Heart right ventricle (tissue), 16 donors: ENCODE measurements around the gene PIK3R1. TPM values are rescaled to one million over a fixed set of nuclear protein-coding genes. Genes with fewer than 3 reads are reported as not detected.
A peak's percentile ranks its signal among the peaks of the same experiment; 100 is the strongest.

ENCODE experiments used
- ATAC-seq, 8 donors: fragments of 200-7000 bp; cut with Tn5 transposase; one replicate each; pipeline ENCODE4 v1.9.1; 2020; ENCODE audit warnings: mild to moderate bottlenecking in 8 of 8, moderate library complexity in 8 of 8, moderate number of reproducible peaks in 1 of 8
- DNase-seq, 2 donors: peaks; one replicate each; pipeline ENCODE4 v3.0.0-alpha.2; 2020
- H3K27ac ChIP-seq, 10 donors: fragments of 200-600 bp; sonication (generic) in 2 of 10; one replicate each; pipeline versions ENCODE4 v1.5.0 to v1.8.0; 2020 to 2022; ENCODE audit warnings: mild to moderate bottlenecking in 3 of 10
- H3K27me3 ChIP-seq, 7 donors: fragments of 200-600 bp; one replicate each; pipeline ENCODE4 v1.8.0; 2021 to 2022; ENCODE audit warnings: mild to moderate bottlenecking in 2 of 7
- H3K36me3 ChIP-seq, 9 donors: fragments of 200-600 bp; sonication (generic) in 1 of 9; one replicate each; pipeline versions ENCODE4 v1.5.0 to v1.8.0; 2020 to 2022; ENCODE audit warnings: mild to moderate bottlenecking in 2 of 9
- H3K4me1 ChIP-seq, 9 donors: fragments of 200-600 bp; sonication (generic) in 1 of 9; one replicate each; pipeline versions ENCODE4 v1.5.0 to v1.8.0; 2020 to 2022; ENCODE audit warnings: mild to moderate bottlenecking in 4 of 9
- H3K4me3 ChIP-seq, 10 donors: fragments of 200-600 bp; sonication (generic) in 2 of 10; one replicate each; pipeline versions ENCODE4 v1.5.0 to v1.8.0; 2020 to 2022; ENCODE audit warnings: mild to moderate bottlenecking in 7 of 10, moderate library complexity in 2 of 10
- H3K9me3 ChIP-seq, 11 donors: fragments of 200-600 bp in 10 of 11; sonication (generic) in 2 of 11; one replicate each; pipeline versions ENCODE4 v1.5.0 to v1.8.0; 2013 to 2022; ENCODE audit warnings: mild to moderate bottlenecking in 2 of 11, control low read depth in 1 of 11, moderate library complexity in 1 of 11
- CTCF ChIP-seq, 9 donors: fragments of 200-600 bp; sonication (generic) in 2 of 9; IDR thresholded peaks; one replicate each; pipeline versions ENCODE4 v1.5.0 to v1.8.0; 2021 to 2022; ENCODE audit warnings: antibody characterized with exemption in 9 of 9, mild to moderate bottlenecking in 5 of 9, moderate library complexity in 1 of 9
- WGBS, 2 donors: extraction: QIAGEN DNeasy Blood & Tissue Kit; methylation state at CpG; one replicate each; pipeline ENCODE4 v1.1.7; 2013; ENCODE audit warnings: inconsistent platforms in 1 of 2; 5-methylcytosine and 5-hydroxymethylcytosine counted together
- intact Hi-C, 10 donors: fragments of 100-400 bp; cut with DNase I; formaldehyde crosslinking; loops; one replicate each; pipeline versions ENCODE4 v1.11.1 to v1.14.2; 2022
- polyA plus RNA-seq, 2 donors: library from polyadenylated mRNA; stranded (reverse); fragments of 200-250 nt; gene quantifications; one replicate each; pipeline ENCODE4 v1.2.3, GENCODE V29; 2013
- total RNA-seq, 10 donors: library from RNA; stranded (reverse); fragmentation: NEBNext Ultra II Directional in 3 of 10; extraction: Animal tissue kit (Norgen Biotek cat#: 25700) in 3 of 10; gene quantifications; one replicate each; pipeline versions ENCODE4 v1.2.1 to v1.2.4, GENCODE V29; 2021 to 2023
- donor health status: Arrhythmogenic right ventricular cardiomyopathy.
- donor health status: ischemic (EF 13 %, LVEDD 7.1; RV severe dilation, severe dysfunction).
- donor health status: healthy with polysubstance abuse.
- donor health status: DM: no; HTN: yes; CAD: no.
- donor health status: DM: no; HTN: no; CAD: no.
- donor health status: ischemic (EF 25% LVEDD 6.9; RV normal size, moderate dysfunction).
- donor health status: ischemic (EF 25% LVEDD 5.7; RV mildly dilated, moderate dysfunction).
- donor health status: healthy.
- donor health status: DM: yes; HTN: yes; CAD: no.
- donor health status: Ischemic cardiomyopathy.
- donor health status: ischemic (EF 35%, LVEDD 5.7; RV mildly dilated, moderate dysfunction).
- donor health status: nonischemic (EF 11% LVEDD 7.7; RV severe dilation, severe dysfunction).
- donor health status: DM: yes; HTN: yes; CAD: no.
- donor health status: PGD.
- donor health status: ischemic (EF 29% LVEDD 5.4; RV normal size, mild dysfunction).
- donor health status: nonischemic (EF 23%, LVEDD 6.1; RV moderate dilation, normal function).

The PIK3R1 gene
- total and polyA plus RNA-seq, 12 donors = 12.2 to 269 (median 125) TPM

GRCh38 chr5:68225188-68225910, 9.8 kb downstream of the PIK3R1 start:
- peaks cover 11 to 99% (median 81%) of the 10 kb centered on the region in 9 donors for H3K4me1 ChIP-seq
- peaks cover 0 to 13% (median 6%) of the 10 kb centered on the region in 11 donors for H3K9me3 ChIP-seq
- H3K36me3 ChIP-seq = peaks cover 0 to 46% (median 4%) of the 10 kb centered on the region in 9 donors
- H3K27ac ChIP-seq = peak overlapping the region; percentile 1 to 76 (median 55)
- no peak for TF ChIP-seq CTCF (IDR thresholded peaks at IDR 0.05)
- 38 to 45% methylated on average over 12 of the region's 12 CpGs for WGBS, 2 donors
- H3K4me3 ChIP-seq = peak overlapping the region in 3 of 10 donors; percentile 5 to 20 (median 9)
- intact Hi-C loops = no loop called here
- DNase-seq (peak in 1 of 2 donors; percentile 62), ATAC-seq (peak; percentile 34 to 81 (median 62))
- H3K27me3 ChIP-seq = no peaks in the 10 kb centered on the region

- WGBS, 2 donors = 32 to 34% methylated on average over 15 of the region's 15 CpGs
- TF ChIP-seq CTCF (IDR thresholded peaks at IDR 0.05) = no peak
- Histone ChIP-seq H3K4me3 (peak overlapping the region in 2 of 10 donors; percentile 0 to 20), H3K9me3 (peaks cover 0 to 6% (median 2%) of the 10 kb centered on the region in 11 donors), H3K36me3 (peaks cover 0 to 45% (median 4%) of the 10 kb centered on the region in 9 donors), H3K27me3 (no peaks in the 10 kb centered on the region), H3K4me1 (peaks cover 11 to 100% (median 88%) of the 10 kb centered on the region in 9 donors), H3K27ac (peak overlapping the region; percentile 1 to 76 (median 55))
- peak; percentile 20 to 90 (median 60) for ATAC-seq
- peak; percentile 11 to 51 for DNase-seq
- intact Hi-C loops = no loop called here
Measured at GRCh38 chr5:68225911-68226545, 10.5 kb downstream of the PIK3R1 start.

GRCh38 chr5:68226546-68227073, 11.1 kb downstream of the PIK3R1 start:
- intact Hi-C loops = no loop called here
- Histone ChIP-seq H3K4me1 (peaks cover 11 to 100% (median 92%) of the 10 kb centered on the region in 9 donors), H3K27me3 (no peaks in the 10 kb centered on the region), H3K27ac (peak overlapping the region in 8 of 10 donors; percentile 1 to 76 (median 55)), H3K4me3 (peak overlapping the region in 1 of 10 donors; percentile 0), H3K9me3 (peaks cover 0 to under 1% (median 0%) of the 10 kb centered on the region in 11 donors), H3K36me3 (peaks cover 0 to 42% (median 4%) of the 10 kb centered on the region in 9 donors)
- ATAC-seq (peak in 1 of 8 donors; percentile 14), DNase-seq (no peak)
- 58 to 66% methylated on average over 8 of the region's 8 CpGs for WGBS, 2 donors
- TF ChIP-seq CTCF (IDR thresholded peaks at IDR 0.05) = no peak

GRCh38 chr5:68227532-68228160, 12.1 kb downstream of the PIK3R1 start:
- ATAC-seq (no peak), DNase-seq (no peak)
- Histone ChIP-seq H3K36me3 (peaks cover 0 to 42% (median 4%) of the 10 kb centered on the region in 9 donors), H3K9me3 (no peaks in the 10 kb centered on the region), H3K27me3 (no peaks in the 10 kb centered on the region), H3K4me3 (no peak overlapping the region), H3K27ac (peak overlapping the region in 2 of 10 donors; percentile 14 to 56), H3K4me1 (peaks cover 11 to 100% (median 92%) of the 10 kb centered on the region in 9 donors)
- WGBS, 2 donors = 59 to 68% methylated on average over 7 of the region's 7 CpGs
- intact Hi-C loops = no loop called here
- TF ChIP-seq CTCF (IDR thresholded peaks at IDR 0.05) = no peak
